Measurements from ENCODE around the gene LIX1L. TPM values are rescaled to one million over a fixed set of nuclear protein-coding genes. Genes with fewer than 3 reads are reported as not detected.
A peak's percentile ranks its signal among the peaks of the same experiment; 100 is the strongest.

LIX1L gene
- polyA plus RNA-seq, 4 donors = 0.67 to 7.1 (median 4.5) TPM

- peaks cover 0 to 21% (median 13%) of the 10 kb centered on the region in 3 donors for H3K4me1 ChIP-seq (ENCODE audit: control insufficient read depth in 3 of 3, insufficient read depth in 2 of 3, low read depth in 1 of 3, low read length in 2 of 3)
- DNase-seq (no peak), FAIRE-seq (no peak)
- peak overlapping the region in 2 of 3 donors; percentile 84 to 92 for H3K27ac ChIP-seq (ENCODE audit: low read depth in 1 of 3, low read length in 2 of 3)
- H3K9me3 ChIP-seq (ENCODE audit: control insufficient read depth in 2 of 2, insufficient read depth in 1 of 2, low read depth in 1 of 2, low read length in 1 of 2) = no peaks in the 10 kb centered on the region
- H3K4me3 ChIP-seq (ENCODE audit: low read depth in 1 of 3, low read length in 3 of 3) = peak overlapping the region; percentile 12 to 60 (median 56)
- 27 to 61% (median 41%) methylated on average over 3 of the region's 3 CpGs for WGBS, 3 donors
- peaks cover 0 to 43% (median 0%) of the 10 kb centered on the region in 3 donors for H3K27me3 ChIP-seq (ENCODE audit: control insufficient read depth in 3 of 3, insufficient read depth in 3 of 3, low read length in 3 of 3)
- no peaks in the 10 kb centered on the region for H3K36me3 ChIP-seq (ENCODE audit: control insufficient read depth in 3 of 3, insufficient read depth in 2 of 3, low read depth in 1 of 3, low read length in 3 of 3)
Measured at GRCh38 chr1:145956781-145957442, 905 bp downstream of the LIX1L start.

- FAIRE-seq (no peak), DNase-seq (no peak)
- no peaks in the 10 kb centered on the region for H3K9me3 ChIP-seq (ENCODE audit: control insufficient read depth in 2 of 2, insufficient read depth in 1 of 2, low read depth in 1 of 2, low read length in 1 of 2)
- H3K4me3 ChIP-seq (ENCODE audit: low read depth in 1 of 3, low read length in 3 of 3) = peak overlapping the region in 2 of 3 donors; percentile 12 to 56
- peaks cover 0 to 38% (median 0%) of the 10 kb centered on the region in 3 donors for H3K27me3 ChIP-seq (ENCODE audit: control insufficient read depth in 3 of 3, insufficient read depth in 3 of 3, low read length in 3 of 3)
- H3K27ac ChIP-seq (ENCODE audit: low read depth in 1 of 3, low read length in 2 of 3) = peak overlapping the region in 2 of 3 donors; percentile 84 to 92
- peaks cover 0 to 16% (median 13%) of the 10 kb centered on the region in 3 donors for H3K4me1 ChIP-seq (ENCODE audit: control insufficient read depth in 3 of 3, insufficient read depth in 2 of 3, low read depth in 1 of 3, low read length in 2 of 3)
- H3K36me3 ChIP-seq (ENCODE audit: control insufficient read depth in 3 of 3, insufficient read depth in 2 of 3, low read depth in 1 of 3, low read length in 3 of 3) = no peaks in the 10 kb centered on the region
Measured at GRCh38 chr1:145956361-145956760, 1.5 kb downstream of the LIX1L start.

- WGBS, 3 donors = 44 to 74% (median 55%) methylated on average over 2 of the region's 2 CpGs
- Histone ChIP-seq H3K27me3 (ENCODE audit: control insufficient read depth in 3 of 3, insufficient read depth in 3 of 3, low read length in 3 of 3) (peaks cover 0 to 29% (median 0%) of the 10 kb centered on the region in 3 donors), H3K4me3 (ENCODE audit: low read depth in 1 of 3, low read length in 3 of 3) (no peak overlapping the region), H3K27ac (ENCODE audit: low read depth in 1 of 3, low read length in 2 of 3) (peak overlapping the region in 1 of 3 donors; percentile 40), H3K4me1 (ENCODE audit: control insufficient read depth in 3 of 3, insufficient read depth in 2 of 3, low read depth in 1 of 3, low read length in 2 of 3) (peaks cover 0 to 13% (median 8%) of the 10 kb centered on the region in 3 donors), H3K36me3 (ENCODE audit: control insufficient read depth in 3 of 3, insufficient read depth in 2 of 3, low read depth in 1 of 3, low read length in 3 of 3) (no peaks in the 10 kb centered on the region), H3K9me3 (ENCODE audit: control insufficient read depth in 2 of 2, insufficient read depth in 1 of 2, low read depth in 1 of 2, low read length in 1 of 2) (no peaks in the 10 kb centered on the region)
- DNase-seq (no peak), FAIRE-seq (no peak)
Measured at GRCh38 chr1:145955436-145955835, 2.4 kb downstream of the LIX1L start.

- H3K9me3 ChIP-seq (ENCODE audit: control insufficient read depth in 2 of 2, insufficient read depth in 1 of 2, low read depth in 1 of 2, low read length in 1 of 2) = no peaks in the 10 kb centered on the region
- H3K4me3 ChIP-seq (ENCODE audit: low read depth in 1 of 3, low read length in 3 of 3) = no peak overlapping the region
- WGBS, 3 donors = 73 to 83% (median 79%) methylated on average over 6 of the region's 6 CpGs
- no peak overlapping the region for H3K27ac ChIP-seq (ENCODE audit: low read depth in 1 of 3, low read length in 2 of 3)
- H3K36me3 ChIP-seq (ENCODE audit: control insufficient read depth in 3 of 3, insufficient read depth in 2 of 3, low read depth in 1 of 3, low read length in 3 of 3) = no peaks in the 10 kb centered on the region
- DNase-seq = no peak
- no peak for FAIRE-seq
- peaks cover 0 to 14% (median 0%) of the 10 kb centered on the region in 3 donors for H3K27me3 ChIP-seq (ENCODE audit: control insufficient read depth in 3 of 3, insufficient read depth in 3 of 3, low read length in 3 of 3)
- peaks cover 0 to 13% (median 5%) of the 10 kb centered on the region in 3 donors for H3K4me1 ChIP-seq (ENCODE audit: control insufficient read depth in 3 of 3, insufficient read depth in 2 of 3, low read depth in 1 of 3, low read length in 2 of 3)
Measured at GRCh38 chr1:145953861-145954260, 4.0 kb downstream of the LIX1L start.

DNA sequence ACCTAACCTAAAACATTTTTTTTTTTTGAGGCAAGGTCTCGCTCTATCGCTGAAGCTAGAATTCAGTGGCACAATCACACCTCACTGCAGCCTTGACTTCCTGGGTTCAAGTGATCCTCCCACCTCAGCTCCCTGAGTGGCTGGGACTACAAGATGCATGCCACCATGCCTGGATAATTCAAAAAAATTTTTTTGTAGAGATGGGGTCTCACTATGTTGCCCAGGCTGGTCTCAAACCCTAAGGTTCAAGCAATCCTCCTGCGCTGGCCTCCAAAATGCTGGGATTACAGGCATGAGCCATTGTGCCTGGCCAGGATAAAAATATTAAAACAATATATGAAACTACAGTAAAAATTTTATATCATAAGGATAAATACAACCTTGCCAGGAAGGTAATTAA is 4.9 kb downstream of the LIX1L start:
- no peak for DNase-seq
- peaks cover 0 to 13% (median 0%) of the 10 kb centered on the region in 3 donors for H3K4me1 ChIP-seq (ENCODE audit: control insufficient read depth in 3 of 3, insufficient read depth in 2 of 3, low read depth in 1 of 3, low read length in 2 of 3)
- no peak overlapping the region for H3K4me3 ChIP-seq (ENCODE audit: low read depth in 1 of 3, low read length in 3 of 3)
- 97 to 99% (median 98%) methylated on average over 3 of the region's 3 CpGs for WGBS, 3 donors
- no peaks in the 10 kb centered on the region for H3K36me3 ChIP-seq (ENCODE audit: control insufficient read depth in 3 of 3, insufficient read depth in 2 of 3, low read depth in 1 of 3, low read length in 3 of 3)
- H3K9me3 ChIP-seq (ENCODE audit: control insufficient read depth in 2 of 2, insufficient read depth in 1 of 2, low read depth in 1 of 2, low read length in 1 of 2) = no peaks in the 10 kb centered on the region
- no peak for FAIRE-seq
- no peak overlapping the region for H3K27ac ChIP-seq (ENCODE audit: low read depth in 1 of 3, low read length in 2 of 3)
- H3K27me3 ChIP-seq (ENCODE audit: control insufficient read depth in 3 of 3, insufficient read depth in 3 of 3, low read length in 3 of 3) = peaks cover 0 to 10% (median 0%) of the 10 kb centered on the region in 3 donors

- Histone ChIP-seq H3K27me3 (ENCODE audit: control insufficient read depth in 3 of 3, insufficient read depth in 3 of 3, low read length in 3 of 3) (peaks cover 0 to 6% (median 0%) of the 10 kb centered on the region in 3 donors), H3K4me3 (ENCODE audit: low read depth in 1 of 3, low read length in 3 of 3) (no peak overlapping the region), H3K27ac (ENCODE audit: low read depth in 1 of 3, low read length in 2 of 3) (no peak overlapping the region), H3K36me3 (ENCODE audit: control insufficient read depth in 3 of 3, insufficient read depth in 2 of 3, low read depth in 1 of 3, low read length in 3 of 3) (no peaks in the 10 kb centered on the region), H3K9me3 (ENCODE audit: control insufficient read depth in 2 of 2, insufficient read depth in 1 of 2, low read depth in 1 of 2, low read length in 1 of 2) (no peaks in the 10 kb centered on the region), H3K4me1 (ENCODE audit: control insufficient read depth in 3 of 3, insufficient read depth in 2 of 3, low read depth in 1 of 3, low read length in 2 of 3) (peaks cover 0 to 13% (median 0%) of the 10 kb centered on the region in 3 donors)
- FAIRE-seq (no peak), DNase-seq (no peak)
- 90 to 100% (median 100%) methylated on average over 1 of the region's 1 CpG for WGBS, 3 donors
Measured at GRCh38 chr1:145951526-145951925, 6.3 kb downstream of the LIX1L start.

GRCh38 chr1:145949219-145949618 is 8.6 kb downstream of the LIX1L start:
- H3K4me1 ChIP-seq (ENCODE audit: control insufficient read depth in 3 of 3, insufficient read depth in 2 of 3, low read depth in 1 of 3, low read length in 2 of 3) = peaks cover 0 to 5% (median 0%) of the 10 kb centered on the region in 3 donors
- FAIRE-seq (no peak), DNase-seq (no peak)
- H3K9me3 ChIP-seq (ENCODE audit: control insufficient read depth in 2 of 2, insufficient read depth in 1 of 2, low read depth in 1 of 2, low read length in 1 of 2) = no peaks in the 10 kb centered on the region
- no peak overlapping the region for H3K4me3 ChIP-seq (ENCODE audit: low read depth in 1 of 3, low read length in 3 of 3)
- H3K27ac ChIP-seq (ENCODE audit: low read depth in 1 of 3, low read length in 2 of 3) = no peak overlapping the region
- H3K27me3 ChIP-seq (ENCODE audit: control insufficient read depth in 3 of 3, insufficient read depth in 3 of 3, low read length in 3 of 3) = peaks cover 0 to 2% (median 0%) of the 10 kb centered on the region in 3 donors
- no peaks in the 10 kb centered on the region for H3K36me3 ChIP-seq (ENCODE audit: control insufficient read depth in 3 of 3, insufficient read depth in 2 of 3, low read depth in 1 of 3, low read length in 3 of 3)
- 90 to 94% (median 93%) methylated on average over 4 of the region's 4 CpGs for WGBS, 3 donors

- H3K4me3 ChIP-seq (ENCODE audit: low read depth in 1 of 3, low read length in 3 of 3) = no peak overlapping the region
- no peak for FAIRE-seq
- H3K36me3 ChIP-seq (ENCODE audit: control insufficient read depth in 3 of 3, insufficient read depth in 2 of 3, low read depth in 1 of 3, low read length in 3 of 3) = no peaks in the 10 kb centered on the region
- no peak for DNase-seq
- H3K27me3 ChIP-seq (ENCODE audit: control insufficient read depth in 3 of 3, insufficient read depth in 3 of 3, low read length in 3 of 3) = no peaks in the 10 kb centered on the region
- peaks cover 0 to 5% (median 0%) of the 10 kb centered on the region in 3 donors for H3K4me1 ChIP-seq (ENCODE audit: control insufficient read depth in 3 of 3, insufficient read depth in 2 of 3, low read depth in 1 of 3, low read length in 2 of 3)
- 84 to 93% (median 88%) methylated on average over 4 of the region's 4 CpGs for WGBS, 3 donors
- no peaks in the 10 kb centered on the region for H3K9me3 ChIP-seq (ENCODE audit: control insufficient read depth in 2 of 2, insufficient read depth in 1 of 2, low read depth in 1 of 2, low read length in 1 of 2)
- no peak overlapping the region for H3K27ac ChIP-seq (ENCODE audit: low read depth in 1 of 3, low read length in 2 of 3)
Measured at GRCh38 chr1:145947551-145947950, 10.3 kb downstream of the LIX1L start.

All from small intestine (tissue), 7 donors.